Measurements from ENCODE around the gene UTP20. TPM values are rescaled to one million over a fixed set of nuclear protein-coding genes. Genes with fewer than 3 reads are reported as not detected.

The UTP20 gene
- total RNA-seq, 1 donor from 2014 or later: 8.0 TPM

DNA sequence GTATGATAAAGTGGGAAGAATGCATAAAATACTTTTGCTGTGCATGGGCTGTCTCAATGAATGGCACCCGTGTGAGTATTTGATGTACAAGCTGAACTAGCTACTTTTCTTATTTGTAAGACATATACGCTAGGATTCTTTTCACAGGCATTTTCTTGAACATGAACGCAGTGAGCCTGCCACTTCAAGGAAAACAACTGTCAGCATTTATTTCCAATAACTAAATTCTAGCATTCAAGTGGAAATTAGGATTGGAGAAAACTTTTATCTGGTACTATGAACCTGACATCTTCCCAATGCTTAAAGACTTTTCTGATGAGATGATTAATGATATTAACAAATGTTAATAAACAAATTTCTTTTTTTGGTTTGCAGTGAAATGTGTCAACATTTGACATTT is 45.7 kb downstream of the UTP20 start:
- Histone ChIP-seq H3K27me3 (no peaks in the 10 kb centered on the region), H3K27ac (no peak overlapping the region), H3K36me3 (peaks cover 29 to 49% of the 10 kb centered on the region in 2 donors), H3K4me3 (no peak overlapping the region), H3K9me3 (no peaks in the 10 kb centered on the region), H3K4me1 (no peaks in the 10 kb centered on the region)
- no peak for TF ChIP-seq CTCF (IDR thresholded peaks at IDR 0.05)
- DNase-seq (ENCODE audit: low spot score in 2 of 2): no peak
- intact Hi-C loops (cut with DNase I): no loop called here

DNA sequence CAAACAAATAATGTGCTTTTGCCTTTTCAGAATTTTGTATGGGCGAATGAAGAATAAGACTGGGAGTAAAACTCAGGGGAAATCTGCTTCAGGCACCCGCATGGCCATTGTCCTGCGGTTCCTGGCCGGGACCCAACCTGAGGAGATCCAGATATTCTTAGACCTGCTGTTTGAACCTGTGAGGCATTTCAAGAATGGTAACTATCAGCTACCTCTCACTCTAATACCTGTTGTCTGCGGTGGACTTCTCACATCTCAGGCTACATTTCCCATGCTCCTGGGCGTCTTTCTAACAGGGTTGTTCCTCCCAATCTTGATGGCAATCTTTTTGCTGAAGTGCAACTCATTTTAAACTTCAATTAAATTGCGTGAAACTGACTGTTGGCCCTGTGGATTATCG is 47.1 kb downstream of the UTP20 start:
- Histone ChIP-seq H3K4me1 (no peaks in the 10 kb centered on the region), H3K36me3 (peaks cover 26 to 50% of the 10 kb centered on the region in 2 donors)

DNA sequence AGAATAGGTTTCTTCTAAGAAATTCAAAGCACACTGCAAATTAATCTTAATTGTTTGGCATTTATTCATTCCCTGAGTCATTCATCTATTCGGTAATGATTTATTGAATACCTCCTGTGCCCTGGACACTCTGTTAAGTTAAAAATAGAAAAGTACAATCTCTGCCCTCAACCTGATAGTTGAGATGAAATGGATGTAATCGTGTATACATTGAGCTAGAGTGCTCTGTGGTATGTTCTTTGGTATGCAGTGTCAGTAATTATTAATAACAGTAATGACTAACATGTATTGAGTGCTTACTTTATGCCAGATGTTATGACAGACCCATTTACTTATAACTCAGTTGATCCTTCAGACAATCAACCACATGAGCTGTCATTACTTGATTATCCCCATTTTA is 47.6 kb downstream of the UTP20 start:
- Histone ChIP-seq H3K27ac (no peak overlapping the region), H3K9me3 (no peaks in the 10 kb centered on the region), H3K4me1 (no peaks in the 10 kb centered on the region), H3K27me3 (no peaks in the 10 kb centered on the region), H3K36me3 (peaks cover 31 to 55% of the 10 kb centered on the region in 2 donors), H3K4me3 (no peak overlapping the region)
- DNase-seq (ENCODE audit: low spot score in 2 of 2): no peak
- intact Hi-C loops (cut with DNase I): no loop called here
- no peak for TF ChIP-seq CTCF (IDR thresholded peaks at IDR 0.05)

More for the DNA sequence above, 47.1 kb downstream of the UTP20 start:
- Histone ChIP-seq H3K4me3 (no peak overlapping the region), H3K27me3 (no peaks in the 10 kb centered on the region), H3K9me3 (no peaks in the 10 kb centered on the region), H3K27ac (no peak overlapping the region)
- TF ChIP-seq CTCF (IDR thresholded peaks at IDR 0.05): no peak
- DNase-seq (ENCODE audit: low spot score in 2 of 2): no peak
- intact Hi-C loops (cut with DNase I): no loop called here

- H3K4me1 ChIP-seq: no peaks in the 10 kb centered on the region
- H3K9me3 ChIP-seq: no peaks in the 10 kb centered on the region
- intact Hi-C loops (cut with DNase I): no loop called here
- no peak for DNase-seq (ENCODE audit: low spot score in 2 of 2)
- no peaks in the 10 kb centered on the region for H3K27me3 ChIP-seq
- H3K27ac ChIP-seq: no peak overlapping the region
- H3K36me3 ChIP-seq: peaks cover 35 to 66% of the 10 kb centered on the region in 2 donors
- TF ChIP-seq CTCF (IDR thresholded peaks at IDR 0.05): no peak
- no peak overlapping the region for H3K4me3 ChIP-seq
Measured at GRCh38 chr12:101328917-101329316, 49.0 kb downstream of the UTP20 start.

- no peak for TF ChIP-seq CTCF (IDR thresholded peaks at IDR 0.05)
- no peak overlapping the region for H3K4me3 ChIP-seq
- intact Hi-C loops (cut with DNase I): no loop called here
- H3K4me1 ChIP-seq: no peaks in the 10 kb centered on the region
- DNase-seq (ENCODE audit: low spot score in 2 of 2): no peak
- H3K27me3 ChIP-seq: no peaks in the 10 kb centered on the region
- H3K9me3 ChIP-seq: no peaks in the 10 kb centered on the region
- peaks cover 37 to 68% of the 10 kb centered on the region in 2 donors for H3K36me3 ChIP-seq
- H3K27ac ChIP-seq: no peak overlapping the region
Measured at GRCh38 chr12:101330631-101331030, 50.7 kb downstream of the UTP20 start.

GRCh38 chr12:101336437-101336836 is 56.5 kb downstream of the UTP20 start:
- DNase-seq (ENCODE audit: low spot score in 2 of 2): no peak
- intact Hi-C loops (cut with DNase I): no loop called here
- Histone ChIP-seq H3K4me3 (no peak overlapping the region), H3K4me1 (no peaks in the 10 kb centered on the region), H3K27me3 (no peaks in the 10 kb centered on the region), H3K27ac (no peak overlapping the region), H3K9me3 (no peaks in the 10 kb centered on the region), H3K36me3 (peaks cover 42 to 51% of the 10 kb centered on the region in 2 donors)
- no peak for TF ChIP-seq CTCF (IDR thresholded peaks at IDR 0.05)
